CD14-positive monocyte (primary cell): ENCODE results near the gene CPS1. TPM values are rescaled to one million over a fixed set of nuclear protein-coding genes. Genes with fewer than 3 reads are reported as not detected.

ENCODE experiments used
- DNase-seq, 3 donors: peaks; one replicate each; pipeline ENCODE4 v3.0.0-alpha.2; 2011 to 2022
- H2AFZ ChIP-seq: 2 replicates; pipeline ENCODE4 v1.6.0; 2012; ENCODE audit warnings: mild to moderate bottlenecking, low read depth, low read length, inconsistent platforms; ENCODE audit not compliant: insufficient read depth, poor library complexity, severe bottlenecking
- H3K27ac ChIP-seq, 2 donors: 1 replicate in 1 of 2; 2 replicates in 1 of 2; pipeline ENCODE4 v1.5.1; 2012 to 2013; ENCODE audit warnings: low read length in 2 of 2, control low read depth in 1 of 2, inconsistent platforms in 1 of 2, low read depth in 1 of 2, mild to moderate bottlenecking in 1 of 2
- H3K27me3 ChIP-seq, 2 donors: one replicate each; pipeline versions ENCODE4 v1.6.0 to v1.6.1; 2011 to 2013; ENCODE audit warnings: low read length in 2 of 2; ENCODE audit not compliant: control insufficient read depth in 2 of 2, insufficient read depth in 2 of 2
- H3K36me3 ChIP-seq, 2 donors: replicated peaks in 1 of 2; 1 replicate in 1 of 2; 2 replicates in 1 of 2; pipeline versions ENCODE4 v1.5.1 to v1.6.1; 2012 to 2013; ENCODE audit warnings: low read length in 2 of 2, control low read depth in 1 of 2, inconsistent platforms in 1 of 2, mild to moderate bottlenecking in 1 of 2; ENCODE audit not compliant: insufficient read depth in 2 of 2, control insufficient read depth in 1 of 2
- H3K4me1 ChIP-seq, 2 donors: 1 replicate in 1 of 2; 2 replicates in 1 of 2; pipeline versions ENCODE4 v1.5.1 to v1.6.1; 2012 to 2013; ENCODE audit warnings: low read length in 2 of 2, control low read depth in 1 of 2, inconsistent platforms in 1 of 2, mild to moderate bottlenecking in 1 of 2, moderate library complexity in 1 of 2; ENCODE audit not compliant: insufficient read depth in 2 of 2, control insufficient read depth in 1 of 2
- H3K4me2 ChIP-seq: replicated peaks from 2 replicates; pipeline ENCODE3; 2012; ENCODE audit warnings: low read length, moderate library complexity, mild to moderate bottlenecking; ENCODE audit not compliant: poor library complexity, severe bottlenecking; ENCODE audit errors: extremely low read depth
- H3K4me3 ChIP-seq, 3 experiments: fragments of 200-600 bp in 1 of 3; sonication (generic) in 1 of 3; replicated peaks in 1 of 3; 1 replicate in 2 of 3; 2 replicates in 1 of 3; pipeline ENCODE4 v1.5.1; 2011 to 2013; ENCODE audit warnings: low read length in 3 of 3, mild to moderate bottlenecking in 3 of 3, control low read depth in 2 of 3, low read depth in 2 of 3, inconsistent platforms in 1 of 3, moderate library complexity in 1 of 3
- H3K79me2 ChIP-seq: 2 replicates; pipeline ENCODE4 v1.6.0; 2012; ENCODE audit warnings: mild to moderate bottlenecking, control low read depth, inconsistent platforms, low read length, moderate library complexity; ENCODE audit not compliant: insufficient read depth
- H3K9ac ChIP-seq: 2 replicates; pipeline ENCODE4 v1.6.0; 2017; ENCODE audit warnings: low read length, mild to moderate bottlenecking; ENCODE audit not compliant: insufficient read depth, poor library complexity, severe bottlenecking
- H3K9me3 ChIP-seq, 2 donors: replicated peaks in 1 of 2; 1 replicate in 1 of 2; 2 replicates in 1 of 2; pipeline versions ENCODE4 v1.5.1 to v1.6.1; 2012 to 2013; ENCODE audit warnings: low read length in 2 of 2, control low read depth in 1 of 2; ENCODE audit not compliant: control insufficient read depth in 1 of 2, insufficient read depth in 1 of 2
- H4K20me1 ChIP-seq: 2 replicates; pipeline ENCODE4 v1.6.0; 2012; ENCODE audit warnings: mild to moderate bottlenecking, low read length, control low read depth, moderate library complexity; ENCODE audit not compliant: insufficient read depth
- H3K27ac Mint-ChIP-seq, 7 donors: one replicate each; pipeline ENCODE4 v1.8.0; 2020; ENCODE audit warnings: mild to moderate bottlenecking in 7 of 7, mixed read lengths in 7 of 7, moderate library complexity in 6 of 7, inconsistent platforms in 2 of 7
- H3K27me3 Mint-ChIP-seq, 3 donors: one replicate each; pipeline ENCODE4 v1.8.0; 2021 to 2022; ENCODE audit warnings: low read depth in 3 of 3, mild to moderate bottlenecking in 3 of 3, mixed read lengths in 3 of 3, moderate library complexity in 3 of 3, inconsistent platforms in 1 of 3
- H3K36me3 Mint-ChIP-seq, 2 donors: one replicate each; pipeline ENCODE4 v1.8.0; 2020; ENCODE audit warnings: mixed read lengths in 2 of 2, inconsistent platforms in 1 of 2, mild to moderate bottlenecking in 1 of 2
- H3K4me1 Mint-ChIP-seq: one replicate; pipeline ENCODE4 v1.8.0; 2020; ENCODE audit warnings: mild to moderate bottlenecking, mixed read lengths
- H3K4me3 Mint-ChIP-seq, 2 donors: one replicate each; pipeline ENCODE4 v1.8.0; 2020; ENCODE audit warnings: mild to moderate bottlenecking in 2 of 2, mixed read lengths in 2 of 2, moderate library complexity in 1 of 2
- H3K9me3 Mint-ChIP-seq, 7 donors: one replicate each; pipeline ENCODE4 v1.8.0; 2020 to 2022; ENCODE audit warnings: mixed read lengths in 7 of 7, mild to moderate bottlenecking in 6 of 7, moderate library complexity in 6 of 7, inconsistent platforms in 2 of 7
- CTCF ChIP-seq: fragments of 200-600 bp; IDR thresholded peaks from one replicate; pipeline ENCODE4 v1.8.0; 2022; ENCODE audit warnings: antibody characterized with exemption, mild to moderate bottlenecking
- WGBS: methylation state at CpG from one replicate; pipeline ENCODE4 v1.1.5; 2013; ENCODE audit warnings: missing lambda C conversion rate; ENCODE audit not compliant: insufficient coverage; 5-methylcytosine and 5-hydroxymethylcytosine counted together
- intact Hi-C, 2 donors: fragments of 100-400 bp; cut with micrococcal nuclease; formaldehyde crosslinking; loops; one replicate each; pipeline versions ENCODE4 v1.15.0 to v1.15.1; 2023
- polyA plus RNA-seq, 3 donors: library from polyadenylated mRNA; depleted of rRNA in 1 of 3; unstranded in 2 of 3; stranded (reverse) in 1 of 3; fragments of 300-500 nt in 2 of 3; fragments of >200 nt in 1 of 3; fragmentation: Illumina TruSeq in 2 of 3; gene quantifications; 1 replicate in 2 of 3; 2 replicates in 1 of 3; pipeline ENCODE4 v1.2.3, GENCODE V29; 2012 to 2021

The CPS1 gene
- polyA plus RNA-seq, 3 donors: not detected

DNA sequence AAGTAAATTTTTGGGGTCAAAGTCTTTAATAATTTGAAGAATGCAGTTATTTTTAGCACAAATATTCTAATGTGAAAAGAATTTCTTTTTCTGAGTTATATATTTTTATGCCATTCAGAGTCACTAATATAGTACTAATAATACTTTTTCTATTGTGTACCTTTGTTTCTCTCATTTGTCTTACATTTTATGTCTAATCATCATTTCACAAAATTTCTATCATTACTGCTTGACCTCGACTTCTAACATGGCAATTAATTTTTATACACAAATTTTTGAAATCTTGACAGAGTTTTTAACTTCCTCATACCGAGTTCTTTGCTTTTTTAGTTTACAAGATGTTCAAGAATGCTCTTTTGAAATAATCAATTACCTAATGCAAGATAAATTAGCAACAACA, 8.4 kb upstream of the CPS1 start:
- Histone ChIP-seq H3K79me2 (no peaks in the 10 kb centered on the region), H3K36me3 (no peaks in the 10 kb centered on the region), H3K9ac (no peak overlapping the region), H3K4me1 (no peaks in the 10 kb centered on the region), H4K20me1 (no peaks in the 10 kb centered on the region), H3K4me3 (no peak overlapping the region), H3K9me3 (no peaks in the 10 kb centered on the region), H3K27ac (no peak overlapping the region), H3K4me2 (no peak overlapping the region), H2AFZ (no peak overlapping the region), H3K27me3 (no peaks in the 10 kb centered on the region)
- no peaks in the 10 kb centered on the region for H3K9me3 Mint-ChIP-seq
- TF ChIP-seq CTCF: no peak
- H3K27me3 Mint-ChIP-seq: peaks cover 0 to 3% (median 0%) of the 10 kb centered on the region in 3 donors
- no peak overlapping the region for H3K4me3 Mint-ChIP-seq
- WGBS: no CpG with 5 or more reads among the region's 2 CpGs
- no peaks in the 10 kb centered on the region for H3K4me1 Mint-ChIP-seq
- H3K27ac Mint-ChIP-seq: no peak overlapping the region
- intact Hi-C loops: no loop called here
- H3K36me3 Mint-ChIP-seq: no peaks in the 10 kb centered on the region
- DNase-seq: no peak

DNA sequence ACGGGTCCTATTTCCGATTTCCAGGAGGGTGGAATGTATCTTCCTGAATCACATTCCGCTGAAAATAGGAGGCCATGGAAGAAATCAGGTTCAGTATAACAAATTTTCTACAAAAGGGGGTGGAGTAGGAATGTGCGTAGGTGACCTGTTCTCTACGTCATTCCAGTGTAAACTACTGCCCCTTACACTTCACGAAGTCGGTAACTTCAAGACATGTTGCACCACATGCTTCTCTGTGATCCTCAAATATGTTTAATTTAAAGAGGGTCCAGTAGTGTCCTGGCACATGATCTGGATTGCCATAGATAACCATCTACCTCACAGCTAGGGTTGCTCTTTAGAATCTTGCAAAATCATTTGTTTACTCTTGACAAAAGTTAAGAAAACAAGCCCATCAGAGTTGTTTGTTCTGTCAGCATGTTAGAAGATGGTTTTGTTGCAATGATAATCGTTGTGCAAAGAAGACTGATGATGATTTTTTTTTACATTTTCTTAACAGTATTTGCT, 7.5 kb upstream of the CPS1 start:
- Mint-ChIP-seq H3K4me1 (no peaks in the 10 kb centered on the region), H3K27me3 (no peaks in the 10 kb centered on the region), H3K4me3 (no peak overlapping the region), H3K27ac (no peak overlapping the region), H3K9me3 (no peaks in the 10 kb centered on the region), H3K36me3 (no peaks in the 10 kb centered on the region)
- H3K9me3 ChIP-seq: no peaks in the 10 kb centered on the region
- no peaks in the 10 kb centered on the region for H4K20me1 ChIP-seq
- 88% methylated on average over 3 of the region's 8 CpGs for WGBS
- H3K27me3 ChIP-seq: no peaks in the 10 kb centered on the region
- no peak overlapping the region for H3K9ac ChIP-seq
- no peak overlapping the region for H2AFZ ChIP-seq
- no peaks in the 10 kb centered on the region for H3K79me2 ChIP-seq
- no peak overlapping the region for H3K27ac ChIP-seq
- no peak for DNase-seq
- intact Hi-C loops: no loop called here
- TF ChIP-seq CTCF: no peak
- no peak overlapping the region for H3K4me2 ChIP-seq
- no peak overlapping the region for H3K4me3 ChIP-seq
- H3K36me3 ChIP-seq: no peaks in the 10 kb centered on the region
- no peaks in the 10 kb centered on the region for H3K4me1 ChIP-seq
